Measurements from ENCODE around the gene ANKRD34A. TPM values are rescaled to one million over a fixed set of nuclear protein-coding genes. Genes with fewer than 3 reads are reported as not detected.

The ANKRD34A gene
- total and polyA plus RNA-seq, 2 of the 4 experiments (the other 2 are of a cell fraction): 0.90 to 1.9 TPM

GRCh38 chr1:145942871-145943270 is 21.5 kb downstream of the ANKRD34A start:
- Histone ChIP-seq H4K20me1 (ENCODE audit: insufficient read depth, low read length) (no peaks in the 10 kb centered on the region), H3K9me1 (ENCODE audit: insufficient read depth, low read length) (no peaks in the 10 kb centered on the region), H3K56ac (ENCODE audit: extremely low read depth, insufficient read depth, low read length) (no peak overlapping the region), H2AFZ (replicated peaks; ENCODE audit: low read length, poor library complexity) (no peak overlapping the region), H3K27ac (ENCODE audit: insufficient read depth, low read length) (no peak overlapping the region), H2BK20ac (ENCODE audit: low read depth, low read length) (no peak overlapping the region), H2BK15ac (ENCODE audit: low read depth, low read length) (no peak overlapping the region), H2AK5ac (ENCODE audit: low read depth, low read length) (no peak overlapping the region), H3K4me3 (ENCODE audit: insufficient read depth, low read depth, low read length) (no peak overlapping the region), H3K18ac (ENCODE audit: low read depth, low read length) (no peak overlapping the region), H4K5ac (ENCODE audit: low read depth, low read length) (no peak overlapping the region), H2AK9ac (replicated peaks; ENCODE audit: low read depth, low read length, poor library complexity) (no peak overlapping the region), H3K23ac (ENCODE audit: low read depth, low read length) (no peak overlapping the region), H3K4me1 (ENCODE audit: control insufficient read depth, insufficient read depth, low read length) (no peaks in the 10 kb centered on the region), H3K79me1 (ENCODE audit: low read depth in 1 of 2, low read length in 2 of 2) (peaks cover 20 to 29% of the 10 kb centered on the region in 2 experiments), H3K27me3 (ENCODE audit: control insufficient read depth, insufficient read depth, low read length) (no peaks in the 10 kb centered on the region), H4K91ac (ENCODE audit: insufficient read depth, low read depth, low read length) (no peak overlapping the region), H3K4ac (ENCODE audit: low read depth, low read length) (no peak overlapping the region), H3K9ac (ENCODE audit: low read depth, low read length) (no peak overlapping the region), H3K9me3 (ENCODE audit: control insufficient read depth, insufficient read depth, low read length) (no peaks in the 10 kb centered on the region), H4K8ac (ENCODE audit: low read depth in 2 of 2, low read length in 2 of 2) (no peak overlapping the region), H2BK120ac (ENCODE audit: low read depth, low read length) (no peak overlapping the region), H3K4me2 (ENCODE audit: low read depth, low read length) (no peak overlapping the region), H3K36me3 (ENCODE audit: control insufficient read depth, insufficient read depth, low read length) (peaks cover 11% of the 10 kb centered on the region), H2BK5ac (ENCODE audit: low read depth, low read length, poor library complexity, severe bottlenecking) (no peak overlapping the region), H3K14ac (replicated peaks; ENCODE audit: low read depth, low read length) (no peak overlapping the region)
- intact Hi-C loops (cut with micrococcal nuclease) (no loop called here), in situ Hi-C loops (cut with MboI; ENCODE audit: low sequenced_read_pairs) (no loop called here), dilution Hi-C loops (cut with HindIII; ENCODE audit: low sequenced_read_pairs, unreplicated experiment) (no loop called here)
- WGBS, 2 experiments (ENCODE audit: extremely low coverage in 2 of 2, insufficient read length in 1 of 2): 87% methylated on average over 6 of the region's 6 CpGs; no CpG with 5 or more reads in 1 of the 2 experiments
- DNase-seq: no peak
- BruUV-seq (replicated peaks): no TSS peak
- TF ChIP-seq NFE2L2 (IDR thresholded peaks at IDR 0.05; ENCODE audit: low read depth, low read length): no peak
- peak; percentile 8; the same call in 1 of the 2 replicates for TF ChIP-seq MAFK (IDR thresholded peaks at IDR 0.05; ENCODE audit: low read depth, low read length)
- no peak for ATAC-seq (ENCODE audit: low read depth)
- ChIA-PET CTCF (interaction anchor here (0.6 kb wide), 1 partner anchor 9 kb away, joined by 4 read pairs; no protein-coding TSS in a partner anchor), POLR2A (ENCODE audit: unreplicated experiment) (no interaction called here)

Measured in IMR-90 (cell line).